ENCODE measurements around the gene ACAP1. TPM values are rescaled to one million over a fixed set of nuclear protein-coding genes. Genes with fewer than 3 reads are reported as not detected.

ACAP1 gene
- total and polyA plus RNA-seq, 9 of the 15 experiments (the other 6 are each of a cell fraction or from before 2014, with no cell fraction given) = 0.15 to 8.5 (median 2.4) TPM

DNA sequence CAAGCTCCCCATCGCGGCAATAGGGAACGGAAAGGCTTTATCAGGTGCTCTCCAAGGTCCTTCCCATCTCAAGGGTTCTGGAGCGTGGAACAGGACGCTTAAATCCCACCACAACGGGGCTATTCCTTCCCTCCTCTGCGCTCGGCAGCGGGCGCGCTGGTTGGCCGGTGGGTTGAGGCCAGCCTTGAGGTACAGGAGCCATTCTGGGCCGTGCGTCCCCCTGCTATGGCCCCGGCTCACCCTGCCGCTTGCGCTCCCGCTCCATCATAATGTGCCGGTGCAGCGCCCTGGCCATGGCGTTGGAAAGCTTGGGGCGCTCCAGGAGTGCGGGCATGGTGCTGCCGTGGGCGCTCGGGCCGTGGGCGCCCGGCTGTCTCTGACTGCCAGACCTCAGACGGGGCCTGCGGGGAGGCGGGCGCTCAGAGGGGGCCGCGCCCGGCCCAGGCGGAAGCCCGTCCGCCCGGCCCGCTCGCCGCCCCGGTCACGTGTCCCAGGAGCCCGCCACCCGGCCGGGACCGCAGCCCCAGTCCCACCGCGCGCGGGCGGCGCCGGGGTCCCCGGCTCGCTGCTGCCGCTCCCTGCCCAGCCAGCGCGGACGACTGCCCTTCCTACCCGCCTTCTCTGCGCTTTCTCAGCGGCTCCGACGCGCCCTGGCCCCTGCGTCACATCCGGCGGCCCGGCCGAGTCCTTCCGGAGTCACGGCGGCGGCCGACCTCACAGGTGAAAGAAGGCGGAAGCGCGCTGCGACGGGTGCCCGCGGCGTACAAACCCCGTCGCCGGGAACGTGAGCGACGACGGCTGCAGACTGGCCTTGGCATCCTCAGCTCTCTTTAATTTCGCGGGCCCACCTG is 21.4 kb upstream of the ACAP1 start, which contains the start of gene GPS2 (continued):
- TF ChIP-seq, protein P1, sequence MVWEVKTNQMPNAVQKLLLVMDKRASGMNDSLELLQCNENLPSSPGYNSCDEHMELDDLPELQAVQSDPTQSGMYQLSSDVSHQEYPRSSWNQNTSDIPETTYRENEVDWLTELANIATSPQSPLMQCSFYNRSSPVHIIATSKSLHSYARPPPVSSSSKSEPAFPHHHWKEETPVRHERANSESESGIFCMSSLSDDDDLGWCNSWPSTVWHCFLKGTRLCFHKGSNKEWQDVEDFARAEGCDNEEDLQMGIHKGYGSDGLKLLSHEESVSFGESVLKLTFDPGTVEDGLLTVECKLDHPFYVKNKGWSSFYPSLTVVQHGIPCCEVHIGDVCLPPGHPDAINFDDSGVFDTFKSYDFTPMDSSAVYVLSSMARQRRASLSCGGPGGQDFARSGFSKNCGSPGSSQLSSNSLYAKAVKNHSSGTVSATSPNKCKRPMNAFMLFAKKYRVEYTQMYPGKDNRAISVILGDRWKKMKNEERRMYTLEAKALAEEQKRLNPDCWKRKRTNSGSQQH (CRISPR knock-in tag; IDR thresholded peaks at IDR 0.05) = no peak
- TF ChIP-seq JUND (IDR thresholded peaks at IDR 0.05; ENCODE audit: borderline replicate concordance, low read depth, low read length) (peak; percentile 34; the same call in 1 of the 2 replicates), JUND (tag; IDR thresholded peaks at IDR 0.05; ENCODE audit: borderline replicate concordance, low read depth, low read length) (no peak; the same call in 2 of the 3 replicates), MTA2 (IDR thresholded peaks at IDR 0.05; ENCODE audit: low read depth) (peak; percentile 55; the same call in 1 of the 2 replicates), SIRT6 (IDR thresholded peaks at IDR 0.05; ENCODE audit: low read depth, low read length) (no peak), ATF1 (CRISPR knock-in tag; IDR thresholded peaks at IDR 0.05) (peak; percentile 36), ATF1 (tag; IDR thresholded peaks at IDR 0.05) (peak; percentile 90), PTRF (tag; IDR thresholded peaks at IDR 0.05) (no peak)
- TF ChIP-seq, protein P2, sequence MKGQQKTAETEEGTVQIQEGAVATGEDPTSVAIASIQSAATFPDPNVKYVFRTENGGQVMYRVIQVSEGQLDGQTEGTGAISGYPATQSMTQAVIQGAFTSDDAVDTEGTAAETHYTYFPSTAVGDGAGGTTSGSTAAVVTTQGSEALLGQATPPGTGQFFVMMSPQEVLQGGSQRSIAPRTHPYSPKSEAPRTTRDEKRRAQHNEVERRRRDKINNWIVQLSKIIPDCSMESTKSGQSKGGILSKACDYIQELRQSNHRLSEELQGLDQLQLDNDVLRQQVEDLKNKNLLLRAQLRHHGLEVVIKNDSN (CRISPR knock-in tag; IDR thresholded peaks at IDR 0.05) = no peak
- TF ChIP-seq, protein P3, sequence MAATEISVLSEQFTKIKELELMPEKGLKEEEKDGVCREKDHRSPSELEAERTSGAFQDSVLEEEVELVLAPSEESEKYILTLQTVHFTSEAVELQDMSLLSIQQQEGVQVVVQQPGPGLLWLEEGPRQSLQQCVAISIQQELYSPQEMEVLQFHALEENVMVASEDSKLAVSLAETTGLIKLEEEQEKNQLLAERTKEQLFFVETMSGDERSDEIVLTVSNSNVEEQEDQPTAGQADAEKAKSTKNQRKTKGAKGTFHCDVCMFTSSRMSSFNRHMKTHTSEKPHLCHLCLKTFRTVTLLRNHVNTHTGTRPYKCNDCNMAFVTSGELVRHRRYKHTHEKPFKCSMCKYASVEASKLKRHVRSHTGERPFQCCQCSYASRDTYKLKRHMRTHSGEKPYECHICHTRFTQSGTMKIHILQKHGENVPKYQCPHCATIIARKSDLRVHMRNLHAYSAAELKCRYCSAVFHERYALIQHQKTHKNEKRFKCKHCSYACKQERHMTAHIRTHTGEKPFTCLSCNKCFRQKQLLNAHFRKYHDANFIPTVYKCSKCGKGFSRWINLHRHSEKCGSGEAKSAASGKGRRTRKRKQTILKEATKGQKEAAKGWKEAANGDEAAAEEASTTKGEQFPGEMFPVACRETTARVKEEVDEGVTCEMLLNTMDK (IDR thresholded peaks at IDR 0.05; ENCODE audit: borderline replicate concordance, insufficient read depth, low read depth, low read length, poor library complexity, severe bottlenecking) = no peak
- TF ChIP-seq, protein P4, sequence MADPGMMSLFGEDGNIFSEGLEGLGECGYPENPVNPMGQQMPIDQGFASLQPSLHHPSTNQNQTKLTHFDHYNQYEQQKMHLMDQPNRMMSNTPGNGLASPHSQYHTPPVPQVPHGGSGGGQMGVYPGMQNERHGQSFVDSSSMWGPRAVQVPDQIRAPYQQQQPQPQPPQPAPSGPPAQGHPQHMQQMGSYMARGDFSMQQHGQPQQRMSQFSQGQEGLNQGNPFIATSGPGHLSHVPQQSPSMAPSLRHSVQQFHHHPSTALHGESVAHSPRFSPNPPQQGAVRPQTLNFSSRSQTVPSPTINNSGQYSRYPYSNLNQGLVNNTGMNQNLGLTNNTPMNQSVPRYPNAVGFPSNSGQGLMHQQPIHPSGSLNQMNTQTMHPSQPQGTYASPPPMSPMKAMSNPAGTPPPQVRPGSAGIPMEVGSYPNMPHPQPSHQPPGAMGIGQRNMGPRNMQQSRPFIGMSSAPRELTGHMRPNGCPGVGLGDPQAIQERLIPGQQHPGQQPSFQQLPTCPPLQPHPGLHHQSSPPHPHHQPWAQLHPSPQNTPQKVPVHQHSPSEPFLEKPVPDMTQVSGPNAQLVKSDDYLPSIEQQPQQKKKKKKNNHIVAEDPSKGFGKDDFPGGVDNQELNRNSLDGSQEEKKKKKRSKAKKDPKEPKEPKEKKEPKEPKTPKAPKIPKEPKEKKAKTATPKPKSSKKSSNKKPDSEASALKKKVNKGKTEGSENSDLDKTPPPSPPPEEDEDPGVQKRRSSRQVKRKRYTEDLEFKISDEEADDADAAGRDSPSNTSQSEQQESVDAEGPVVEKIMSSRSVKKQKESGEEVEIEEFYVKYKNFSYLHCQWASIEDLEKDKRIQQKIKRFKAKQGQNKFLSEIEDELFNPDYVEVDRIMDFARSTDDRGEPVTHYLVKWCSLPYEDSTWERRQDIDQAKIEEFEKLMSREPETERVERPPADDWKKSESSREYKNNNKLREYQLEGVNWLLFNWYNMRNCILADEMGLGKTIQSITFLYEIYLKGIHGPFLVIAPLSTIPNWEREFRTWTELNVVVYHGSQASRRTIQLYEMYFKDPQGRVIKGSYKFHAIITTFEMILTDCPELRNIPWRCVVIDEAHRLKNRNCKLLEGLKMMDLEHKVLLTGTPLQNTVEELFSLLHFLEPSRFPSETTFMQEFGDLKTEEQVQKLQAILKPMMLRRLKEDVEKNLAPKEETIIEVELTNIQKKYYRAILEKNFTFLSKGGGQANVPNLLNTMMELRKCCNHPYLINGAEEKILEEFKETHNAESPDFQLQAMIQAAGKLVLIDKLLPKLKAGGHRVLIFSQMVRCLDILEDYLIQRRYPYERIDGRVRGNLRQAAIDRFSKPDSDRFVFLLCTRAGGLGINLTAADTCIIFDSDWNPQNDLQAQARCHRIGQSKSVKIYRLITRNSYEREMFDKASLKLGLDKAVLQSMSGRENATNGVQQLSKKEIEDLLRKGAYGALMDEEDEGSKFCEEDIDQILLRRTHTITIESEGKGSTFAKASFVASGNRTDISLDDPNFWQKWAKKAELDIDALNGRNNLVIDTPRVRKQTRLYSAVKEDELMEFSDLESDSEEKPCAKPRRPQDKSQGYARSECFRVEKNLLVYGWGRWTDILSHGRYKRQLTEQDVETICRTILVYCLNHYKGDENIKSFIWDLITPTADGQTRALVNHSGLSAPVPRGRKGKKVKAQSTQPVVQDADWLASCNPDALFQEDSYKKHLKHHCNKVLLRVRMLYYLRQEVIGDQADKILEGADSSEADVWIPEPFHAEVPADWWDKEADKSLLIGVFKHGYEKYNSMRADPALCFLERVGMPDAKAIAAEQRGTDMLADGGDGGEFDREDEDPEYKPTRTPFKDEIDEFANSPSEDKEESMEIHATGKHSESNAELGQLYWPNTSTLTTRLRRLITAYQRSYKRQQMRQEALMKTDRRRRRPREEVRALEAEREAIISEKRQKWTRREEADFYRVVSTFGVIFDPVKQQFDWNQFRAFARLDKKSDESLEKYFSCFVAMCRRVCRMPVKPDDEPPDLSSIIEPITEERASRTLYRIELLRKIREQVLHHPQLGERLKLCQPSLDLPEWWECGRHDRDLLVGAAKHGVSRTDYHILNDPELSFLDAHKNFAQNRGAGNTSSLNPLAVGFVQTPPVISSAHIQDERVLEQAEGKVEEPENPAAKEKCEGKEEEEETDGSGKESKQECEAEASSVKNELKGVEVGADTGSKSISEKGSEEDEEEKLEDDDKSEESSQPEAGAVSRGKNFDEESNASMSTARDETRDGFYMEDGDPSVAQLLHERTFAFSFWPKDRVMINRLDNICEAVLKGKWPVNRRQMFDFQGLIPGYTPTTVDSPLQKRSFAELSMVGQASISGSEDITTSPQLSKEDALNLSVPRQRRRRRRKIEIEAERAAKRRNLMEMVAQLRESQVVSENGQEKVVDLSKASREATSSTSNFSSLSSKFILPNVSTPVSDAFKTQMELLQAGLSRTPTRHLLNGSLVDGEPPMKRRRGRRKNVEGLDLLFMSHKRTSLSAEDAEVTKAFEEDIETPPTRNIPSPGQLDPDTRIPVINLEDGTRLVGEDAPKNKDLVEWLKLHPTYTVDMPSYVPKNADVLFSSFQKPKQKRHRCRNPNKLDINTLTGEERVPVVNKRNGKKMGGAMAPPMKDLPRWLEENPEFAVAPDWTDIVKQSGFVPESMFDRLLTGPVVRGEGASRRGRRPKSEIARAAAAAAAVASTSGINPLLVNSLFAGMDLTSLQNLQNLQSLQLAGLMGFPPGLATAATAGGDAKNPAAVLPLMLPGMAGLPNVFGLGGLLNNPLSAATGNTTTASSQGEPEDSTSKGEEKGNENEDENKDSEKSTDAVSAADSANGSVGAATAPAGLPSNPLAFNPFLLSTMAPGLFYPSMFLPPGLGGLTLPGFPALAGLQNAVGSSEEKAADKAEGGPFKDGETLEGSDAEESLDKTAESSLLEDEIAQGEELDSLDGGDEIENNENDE (IDR thresholded peaks at IDR 0.05; ENCODE audit: low read depth, low read length) = no peak

Data from K562 (cell line).